CD4-positive, alpha-beta T cell treated with Interleukin-15 for 1 hour (primary cell): ENCODE measurements around the gene FAM181A.
A peak's percentile ranks its signal among the peaks of the same experiment; 100 is the strongest.

Experiments
- DNase-seq: peaks from one replicate; pipeline ENCODE4 v3.0.0-alpha.2; 2020

The FAM181A gene

GRCh38 chr14:93930296-93930988, 3.3 kb downstream of the FAM181A start:
- DNase-seq, result no peak

- no peak for DNase-seq
These were observed 3.8 kb downstream of the FAM181A start for GRCh38 chr14:93930989-93931307.

GRCh38 chr14:93932642-93933041, 5.5 kb downstream of the FAM181A start:
- no peak for DNase-seq

DNA sequence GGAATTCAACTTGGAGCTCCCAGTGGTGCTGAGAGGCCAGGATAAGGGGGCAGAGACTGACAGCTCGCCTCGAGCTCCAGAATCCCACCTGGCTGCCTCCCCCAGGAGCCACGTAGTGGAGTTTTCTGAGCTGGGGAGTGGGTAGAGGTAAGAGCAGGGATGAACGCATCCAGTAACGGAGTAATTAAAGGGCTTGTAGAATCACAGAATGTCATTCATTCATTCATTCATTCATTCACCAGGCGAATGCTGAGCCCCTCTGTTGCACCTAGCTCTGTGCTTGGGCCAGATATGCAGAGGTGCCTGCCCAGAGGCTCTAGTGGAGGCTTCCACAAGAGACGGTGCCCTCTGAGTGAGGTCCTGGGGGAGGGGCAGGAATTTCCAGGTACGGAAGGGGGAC, 8.1 kb downstream of the FAM181A start:
- no peak for DNase-seq

DNA sequence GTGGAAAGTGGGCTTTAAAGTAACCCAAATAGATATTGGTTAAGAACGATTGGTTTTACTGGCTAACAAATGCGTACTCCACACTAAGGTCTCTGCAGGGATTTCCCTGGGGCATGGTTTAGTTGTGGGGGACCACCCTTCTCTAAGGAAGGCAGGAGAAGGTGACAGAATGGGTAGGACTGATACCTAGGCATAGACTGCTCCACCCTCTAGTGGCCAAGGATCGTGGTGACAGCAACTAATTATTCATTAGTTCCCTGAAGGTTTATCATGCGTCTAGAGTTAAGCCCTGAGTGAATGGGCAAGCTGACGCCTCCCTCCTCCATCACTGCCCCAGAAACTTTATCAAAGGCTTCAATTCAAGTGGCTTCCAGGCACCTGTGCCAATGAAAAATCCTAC, 9.1 kb downstream of the FAM181A start:
- DNase-seq, result no peak

DNA sequence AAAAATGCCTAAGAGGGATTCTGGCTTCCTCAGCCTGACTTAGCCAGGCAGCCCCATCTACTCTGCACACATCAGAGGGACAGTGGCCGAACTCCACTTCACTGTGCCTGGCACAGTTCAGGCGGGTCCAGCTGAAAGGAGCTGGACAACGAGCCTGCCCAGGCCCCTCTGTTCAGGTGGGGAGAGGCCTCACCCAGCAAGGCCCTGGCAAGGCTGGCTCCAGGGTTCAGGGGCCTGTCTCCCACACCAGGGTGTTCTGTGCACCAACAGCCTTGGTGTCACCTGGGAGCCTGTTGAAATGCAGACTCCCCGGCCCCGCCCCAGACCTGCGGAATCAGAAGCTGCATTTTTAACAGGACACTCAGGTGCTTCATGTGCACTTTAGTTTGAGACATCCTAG, 9.8 kb downstream of the FAM181A start:
- DNase-seq, result no peak

- no peak for DNase-seq
These were observed 10.4 kb downstream of the FAM181A start for GRCh38 chr14:93937519-93937918.

- DNase-seq, result no peak
These were observed 11.7 kb downstream of the FAM181A start for GRCh38 chr14:93938751-93939303.

DNA sequence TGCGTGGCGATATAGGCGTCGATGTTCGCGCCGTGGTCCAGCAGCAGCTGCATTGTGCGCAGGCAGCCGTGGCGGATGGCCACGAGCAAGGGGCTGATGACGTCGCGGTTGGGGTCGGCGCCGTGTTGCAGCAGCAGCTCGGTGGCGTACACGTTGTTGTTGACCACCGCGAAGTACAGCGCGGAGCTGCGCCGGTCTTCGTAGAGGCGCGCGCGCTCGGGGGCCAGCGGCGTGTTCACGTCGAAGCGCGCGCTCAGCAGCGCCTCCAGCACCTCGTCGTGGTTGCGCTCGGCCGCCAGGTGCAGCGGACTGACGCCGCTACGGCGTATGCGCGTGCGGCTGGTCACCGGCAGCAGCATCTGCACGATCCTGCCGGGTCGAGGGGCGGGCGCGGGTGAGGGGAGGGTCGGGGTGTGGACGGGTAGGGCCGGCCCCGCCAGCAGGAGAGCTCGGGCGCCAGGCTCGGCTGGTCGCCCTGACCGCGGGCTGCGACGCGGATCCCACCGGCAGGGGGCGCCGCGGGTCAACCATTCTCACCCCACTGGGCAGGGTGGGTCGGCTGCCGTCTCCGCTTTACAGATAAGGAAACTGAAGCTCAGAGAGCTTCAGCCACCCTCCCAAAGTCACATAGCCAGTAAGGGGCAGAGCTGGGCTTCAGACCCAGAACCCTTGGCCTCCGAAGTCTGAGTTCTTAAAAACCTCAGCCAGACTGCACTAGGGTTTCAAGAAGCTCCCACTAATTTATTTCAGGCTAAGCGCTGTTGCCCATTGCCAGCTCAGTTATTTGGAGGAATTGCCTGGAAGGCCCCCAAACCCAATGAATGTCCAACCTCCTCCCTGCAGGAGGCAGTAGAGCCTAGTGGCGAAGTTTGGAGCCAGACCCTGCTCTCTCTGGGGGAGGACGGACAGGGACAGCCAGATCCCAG, 12.4 kb downstream of the FAM181A start:
- peak; percentile 85 for DNase-seq

DNA sequence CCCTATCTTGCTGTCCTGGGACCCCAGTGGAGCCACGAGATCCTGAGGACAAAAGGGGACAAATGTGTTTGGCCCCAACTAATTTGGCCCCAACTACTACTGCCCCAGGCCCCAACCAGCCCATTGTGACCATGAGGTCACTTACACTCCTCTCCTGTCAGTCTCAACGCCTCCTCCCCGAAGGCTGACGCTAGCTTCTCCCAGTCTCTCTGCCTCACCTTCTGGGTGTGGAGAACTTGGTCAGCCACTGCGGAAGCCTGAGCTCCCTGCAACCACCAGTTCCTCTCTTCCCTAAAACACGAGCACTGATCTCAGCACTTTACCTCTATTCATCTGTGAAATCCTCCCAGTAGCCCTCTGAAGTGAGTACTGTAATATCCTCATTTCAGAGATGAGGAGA, 13.3 kb downstream of the FAM181A start:
- DNase-seq, result no peak

GRCh38 chr14:93941293-93941910, 14.3 kb downstream of the FAM181A start:
- no peak for DNase-seq

DNA sequence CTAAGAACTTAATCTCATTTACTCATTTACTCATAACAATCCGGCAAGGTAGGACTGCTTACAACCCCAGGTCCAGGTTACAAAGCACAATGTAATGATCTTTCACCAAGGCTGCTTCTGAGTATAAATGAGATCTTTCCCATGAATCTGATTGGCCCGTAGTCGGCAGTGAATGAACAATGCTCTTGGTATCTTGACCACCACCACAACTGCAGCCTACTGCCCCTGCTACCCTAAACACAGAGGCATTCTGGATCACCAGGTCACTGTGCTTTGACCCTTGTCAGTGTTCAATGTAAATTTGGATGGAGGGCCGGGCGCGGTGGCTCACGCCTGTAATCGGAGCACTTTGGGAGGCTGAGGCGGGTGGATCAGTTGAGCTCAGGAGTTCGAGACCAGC, 15.9 kb downstream of the FAM181A start:
- DNase-seq, result no peak

DNA sequence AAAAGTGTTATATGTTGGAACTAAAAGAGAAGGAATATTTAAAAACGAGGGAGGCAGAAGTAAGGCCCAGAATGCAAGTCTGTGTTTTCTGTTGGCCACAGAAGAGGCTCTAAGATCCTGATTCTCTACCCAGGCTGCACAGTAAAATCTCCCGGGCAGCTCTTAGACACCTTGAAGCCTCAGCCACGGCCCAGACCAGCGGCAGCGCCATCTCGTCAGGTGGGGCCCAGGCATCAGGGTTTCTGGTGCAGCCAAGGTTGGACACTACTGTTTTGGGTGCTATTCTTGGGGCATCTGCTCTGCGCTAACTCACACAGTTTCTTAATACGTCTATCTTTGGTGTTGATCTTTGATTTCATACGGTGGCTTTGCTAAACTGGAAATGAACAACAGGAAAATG, 16.8 kb downstream of the FAM181A start:
- DNase-seq, result no peak

GRCh38 chr14:93944348-93945069, 17.4 kb downstream of the FAM181A start:
- no peak for DNase-seq

GRCh38 chr14:93945070-93945399, 17.9 kb downstream of the FAM181A start:
- no peak for DNase-seq

DNA sequence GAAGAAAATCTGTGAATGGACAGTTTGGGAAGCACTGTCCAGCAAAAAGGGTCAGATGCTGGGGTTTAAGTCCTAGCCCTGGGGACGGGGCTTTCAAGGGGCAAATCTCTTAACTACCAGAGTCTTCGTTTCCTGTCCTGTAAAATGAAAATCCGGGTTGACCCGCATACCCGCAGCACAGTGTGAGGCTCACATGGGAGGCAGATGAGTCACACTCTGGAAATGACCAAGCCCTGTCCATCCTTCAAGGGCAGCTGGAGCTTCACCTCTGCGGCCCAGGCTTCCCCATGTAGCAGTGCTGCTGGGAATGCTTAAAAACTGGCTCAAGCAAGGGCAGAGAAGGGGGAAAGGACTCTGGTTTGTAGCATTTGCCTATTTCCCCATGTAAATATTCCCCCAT, 19.0 kb downstream of the FAM181A start:
- no peak for DNase-seq

GRCh38 chr14:93946541-93947090, 19.5 kb downstream of the FAM181A start:
- no peak for DNase-seq

DNA sequence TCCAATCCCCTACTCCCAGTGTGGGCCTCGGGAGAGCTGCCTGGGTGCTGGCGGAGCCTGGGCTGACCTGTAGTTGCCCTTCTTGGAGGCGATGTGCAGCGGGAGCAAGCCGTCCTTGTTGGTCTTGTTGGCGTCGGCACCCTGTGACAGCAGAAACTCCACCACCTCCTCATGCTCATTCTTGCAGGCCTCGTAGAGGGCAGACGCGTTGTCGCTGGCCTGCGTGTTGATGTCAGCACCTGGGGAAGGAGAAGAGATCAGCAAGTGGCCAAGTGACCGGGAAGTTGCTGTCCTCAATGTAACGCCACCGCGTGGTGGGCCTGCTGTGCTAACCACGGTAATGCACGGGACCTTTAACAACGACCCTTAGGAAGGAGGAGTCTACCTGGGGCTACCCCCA, 20.1 kb downstream of the FAM181A start:
- no peak for DNase-seq

DNA sequence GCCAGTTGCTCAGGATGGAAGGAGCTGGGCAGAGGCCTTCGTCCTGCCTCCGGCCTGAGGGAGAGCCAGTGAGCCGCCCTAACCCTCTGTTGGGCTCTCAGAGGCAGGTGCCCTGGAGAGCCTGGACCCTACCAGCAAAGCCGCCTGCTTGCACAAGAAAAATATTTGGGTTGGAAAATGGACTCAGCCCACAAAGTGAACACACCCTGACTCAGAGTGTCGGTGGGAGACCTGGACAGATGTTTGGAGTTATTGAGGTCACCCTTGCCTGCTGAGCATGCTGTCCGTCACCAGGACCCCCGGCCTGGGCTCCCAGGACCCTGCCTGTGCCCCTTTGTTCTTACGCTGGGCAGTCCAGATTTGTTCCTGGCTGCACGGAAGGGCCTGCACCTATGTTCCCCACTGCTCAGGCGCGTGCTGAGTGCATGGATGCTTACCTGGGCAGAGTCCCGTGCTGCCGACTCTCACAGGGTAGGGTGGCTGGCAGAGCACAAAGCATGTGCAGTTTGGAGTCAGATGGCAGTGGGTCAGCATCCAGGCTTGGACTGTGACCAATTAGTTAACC, 22.4 kb downstream of the FAM181A start:
- DNase-seq, result no peak

- DNase-seq, result no peak
These were observed 23.9 kb downstream of the FAM181A start for GRCh38 chr14:93950948-93951634.

DNA sequence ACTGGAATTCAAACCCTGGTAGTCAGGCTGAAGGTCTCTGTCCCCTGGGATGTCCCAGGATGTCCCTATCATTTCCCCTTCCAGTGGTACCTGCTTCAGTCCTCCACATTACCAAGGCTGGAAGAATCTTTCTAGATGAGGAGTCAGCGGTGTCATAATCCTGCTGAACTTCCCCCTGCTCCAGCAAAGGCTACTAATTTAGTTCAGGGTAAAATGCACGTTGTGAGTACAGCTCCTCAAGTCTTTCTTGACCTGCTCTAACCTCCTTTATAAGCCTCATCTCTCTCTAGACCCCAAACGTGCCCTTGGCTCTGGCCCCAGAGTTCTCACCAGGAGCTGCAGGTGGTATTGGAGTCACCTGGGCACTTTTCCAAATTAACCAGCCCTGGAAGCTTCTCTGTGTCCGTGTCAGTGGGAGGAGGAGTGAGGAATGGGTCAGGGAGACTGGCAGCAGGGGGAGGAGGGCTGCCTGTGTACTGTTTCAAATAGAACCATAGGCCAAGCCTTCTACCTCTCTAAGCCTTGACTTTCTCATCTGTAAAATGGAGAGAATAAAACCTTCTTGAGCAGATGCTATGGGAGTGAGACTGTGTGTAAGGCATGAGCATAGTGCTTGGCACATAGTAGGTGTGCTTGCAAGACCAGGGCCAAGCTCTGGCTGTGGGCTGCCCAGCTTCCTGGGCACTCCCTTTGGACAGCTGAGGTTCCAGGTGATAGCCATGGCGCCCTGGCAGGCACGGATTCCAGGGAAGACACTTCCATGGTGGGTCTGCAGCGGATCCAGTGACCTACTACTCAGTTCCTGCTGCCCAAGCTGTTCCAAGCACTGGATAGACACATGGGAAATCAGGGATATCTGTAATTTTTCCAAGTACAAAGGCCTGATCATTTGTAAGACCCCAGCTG, 24.7 kb downstream of the FAM181A start:
- DNase-seq, result no peak
